Stimulated activated CD8-positive, alpha-beta memory T cell treated with anti-CD3 and anti-CD28 coated beads, Interleukin-2, amount 100 ng/mL, for 1 hour (primary cell): ENCODE results near the gene DNLZ.
"Not testable (repeated sequence)": the region's sequence is repeated elsewhere in the genome, so short reads cannot be mapped to it uniquely, and the experiment has no call there.

ENCODE experiments used
- DNase-seq, 2 donors: peaks; one replicate each; pipeline ENCODE4 v3.0.0-alpha.2; 2020; ENCODE audit warnings: low read depth in 2 of 2

The DNLZ gene

DNA sequence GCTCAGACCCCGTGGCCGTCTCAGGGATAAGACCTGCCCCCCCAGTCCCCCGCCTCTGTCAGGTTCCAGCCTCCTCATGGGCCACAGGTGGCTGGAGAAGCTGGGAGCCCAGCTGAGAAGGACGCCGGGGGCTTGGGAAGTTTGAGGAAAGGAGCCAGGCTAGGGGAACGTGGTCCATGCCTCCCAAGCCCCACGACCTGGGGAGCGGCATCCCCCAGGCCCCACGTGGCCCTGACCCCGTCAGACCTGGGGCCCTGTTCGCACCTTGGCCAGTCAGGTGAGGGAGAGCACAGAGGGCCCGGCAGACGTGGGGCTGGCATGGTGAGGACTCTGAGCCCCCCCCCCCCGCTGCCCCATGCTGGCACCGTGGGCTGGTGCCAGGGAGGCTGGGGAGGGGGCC is 32.5 kb downstream of the DNLZ start:
- no peak for DNase-seq

GRCh38 chr9:136330406-136330990 is 33.0 kb downstream of the DNLZ start:
- DNase-seq, result no peak

- DNase-seq, result no peak
These were observed 33.7 kb downstream of the DNLZ start for GRCh38 chr9:136329636-136330405.

GRCh38 chr9:136329211-136329627 is 34.3 kb downstream of the DNLZ start:
- no peak for DNase-seq

- DNase-seq, result no peak
These were observed 34.9 kb downstream of the DNLZ start for GRCh38 chr9:136328622-136329041.

- DNase-seq, result no peak
These were observed 35.4 kb downstream of the DNLZ start for GRCh38 chr9:136328011-136328621.

- no peak for DNase-seq
These were observed 36.1 kb downstream of the DNLZ start, which contains the start of gene GPSM1 for GRCh38 chr9:136327304-136327974. Gene GPSM1 (plus strand): TSS chr9:136327539. CDS start chr9:136327696, 157 bp downstream.

- DNase-seq, result no peak
These were observed 36.7 kb downstream of the DNLZ start for GRCh38 chr9:136326761-136327303.

DNA sequence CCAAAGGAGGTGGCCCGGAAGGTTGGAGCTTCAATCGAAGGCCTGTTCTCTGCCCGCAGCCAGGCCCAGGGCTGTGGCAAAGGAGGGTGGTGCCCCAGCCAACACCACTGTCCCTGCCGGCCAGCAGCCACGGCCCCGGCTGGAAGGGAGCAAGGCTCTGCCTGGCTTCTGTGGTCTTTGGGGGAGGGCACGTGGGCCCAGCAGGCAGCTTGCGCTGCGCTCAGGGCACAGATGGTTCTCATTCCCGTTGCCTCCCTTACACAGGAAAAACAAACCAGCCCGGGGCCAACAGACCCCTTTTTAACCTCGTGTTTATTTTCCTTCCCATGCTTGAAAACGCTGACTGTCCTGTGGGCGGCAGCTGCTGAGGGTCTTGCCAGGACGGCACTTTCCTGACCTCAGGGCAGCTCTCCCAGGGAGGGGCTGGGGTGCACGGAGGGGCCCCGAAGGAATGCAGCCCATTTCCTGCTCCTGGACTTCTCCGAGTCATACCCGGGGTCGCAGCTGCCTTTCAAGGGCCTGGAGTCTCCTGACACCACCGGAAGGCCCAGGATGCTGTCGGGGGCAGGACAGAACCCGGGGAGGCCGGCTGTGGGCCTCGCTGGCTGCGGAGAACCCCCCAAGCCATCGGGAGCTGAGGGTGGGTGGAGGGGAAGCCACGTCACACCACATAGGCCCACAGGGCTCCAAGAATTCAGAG is 37.3 kb downstream of the DNLZ start:
- DNase-seq, result no peak

- DNase-seq, result no peak
These were observed 38.2 kb downstream of the DNLZ start for GRCh38 chr9:136325358-136325757.

- no peak for DNase-seq
These were observed 38.8 kb downstream of the DNLZ start for GRCh38 chr9:136324501-136325300.

DNA sequence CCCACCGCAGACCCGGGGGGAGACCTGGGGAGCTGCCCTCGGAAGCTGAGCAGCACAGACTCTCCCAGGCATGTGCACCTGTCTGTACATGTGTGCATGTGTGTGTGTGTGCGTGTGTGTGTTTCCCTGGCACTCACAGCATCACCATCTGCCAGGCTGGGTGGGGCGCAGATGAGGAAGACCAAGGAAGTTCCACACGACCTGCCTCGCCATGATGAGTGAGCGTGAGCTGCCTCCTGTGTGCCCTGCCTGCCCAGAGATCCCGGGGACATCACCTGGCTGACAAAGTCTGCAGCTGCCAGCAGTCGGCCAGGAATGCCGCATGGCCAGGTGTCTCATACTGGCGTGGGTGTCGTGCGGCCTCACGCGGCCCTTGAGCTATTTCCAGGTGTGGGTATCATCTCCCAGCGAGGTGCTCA is 40.2 kb downstream of the DNLZ start:
- no peak for DNase-seq

- DNase-seq, result no peak
These were observed 40.7 kb downstream of the DNLZ start for GRCh38 chr9:136322756-136323330.

- no peak for DNase-seq
These were observed 42.0 kb downstream of the DNLZ start for GRCh38 chr9:136321561-136321960.

DNA sequence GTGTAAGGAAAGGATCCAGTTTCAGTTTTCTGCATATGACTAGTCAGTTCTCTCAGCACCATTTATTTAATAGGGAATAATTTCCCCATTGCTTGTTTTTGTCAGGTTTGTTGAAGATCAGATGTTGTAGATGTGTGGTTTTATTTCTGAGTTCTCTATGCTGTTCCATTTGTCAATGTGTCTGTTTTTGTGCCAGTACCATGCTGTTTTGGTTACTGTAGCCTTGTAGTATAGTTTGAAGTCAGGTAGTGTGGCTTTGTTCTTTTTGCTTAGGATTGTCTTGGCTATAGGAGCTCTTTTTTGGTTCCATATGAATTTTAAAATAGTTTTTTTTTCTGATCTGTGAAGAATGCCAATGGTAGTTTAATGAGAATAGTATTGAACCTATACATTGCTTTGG is 42.6 kb downstream of the DNLZ start:
- not testable (repeated sequence) for DNase-seq

DNA sequence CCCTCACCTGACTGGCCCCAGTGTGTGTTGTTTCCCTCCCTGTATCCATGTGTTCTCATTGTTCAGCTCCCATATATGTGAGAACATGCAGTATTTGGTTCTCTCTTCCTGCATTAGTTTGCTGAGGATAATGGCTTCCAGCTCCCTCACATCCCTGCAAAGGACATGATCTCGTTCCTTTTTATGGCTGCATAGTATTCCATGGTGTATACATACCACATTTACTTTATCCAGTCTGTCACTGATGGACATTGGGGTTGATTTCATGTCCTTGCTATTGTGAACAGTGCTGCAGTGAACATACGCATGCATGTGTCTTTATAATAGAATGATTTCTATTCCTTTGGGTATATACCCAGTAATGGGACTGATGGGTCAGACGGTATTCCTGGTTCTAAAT is 43.6 kb downstream of the DNLZ start:
- DNase-seq, result not testable (repeated sequence)

DNA sequence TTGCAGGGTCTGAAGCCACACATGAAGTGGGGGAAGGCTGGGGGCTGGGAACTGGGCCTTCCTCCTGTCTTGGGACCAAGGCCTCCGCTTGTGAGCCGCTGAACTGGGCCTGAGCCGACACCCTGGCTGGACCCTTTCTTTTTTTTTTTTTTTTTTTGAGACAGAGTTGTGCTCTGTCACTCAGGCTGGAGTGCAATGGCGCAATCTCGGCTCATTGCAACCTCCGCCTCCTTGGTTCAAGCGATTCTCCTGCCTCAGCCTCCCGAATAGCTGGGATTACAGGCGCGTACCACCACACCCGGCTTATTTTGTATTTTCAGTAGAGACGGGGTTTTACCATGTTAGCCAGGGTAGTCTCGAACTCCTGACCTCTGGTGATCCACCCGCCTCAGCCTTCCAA is 44.3 kb downstream of the DNLZ start:
- DNase-seq, result not testable (repeated sequence)

DNA sequence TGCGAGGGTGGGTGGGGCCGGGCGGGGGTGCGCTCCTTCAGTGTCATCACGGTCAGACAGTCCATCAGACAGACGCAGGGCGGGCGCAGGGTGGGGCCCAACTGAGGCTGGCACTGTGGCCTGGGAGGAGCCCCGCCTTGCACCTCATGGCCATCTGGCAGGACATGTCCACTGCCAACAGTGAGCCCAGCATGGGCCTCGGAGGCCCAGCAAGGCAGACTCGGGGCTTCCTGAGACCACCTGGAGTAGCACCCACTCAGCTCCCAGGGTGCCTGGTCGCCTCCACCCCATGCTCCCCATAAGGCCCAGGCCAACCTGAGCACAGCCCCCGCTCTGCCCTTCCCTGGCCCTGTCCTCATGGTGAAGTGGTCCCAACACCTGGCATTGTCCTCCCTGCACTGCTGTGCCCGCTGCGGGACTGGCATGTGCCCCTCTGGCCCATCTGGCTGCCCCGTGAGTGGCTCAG is 44.7 kb downstream of the DNLZ start:
- no peak for DNase-seq

- no peak for DNase-seq
These were observed 45.3 kb downstream of the DNLZ start for GRCh38 chr9:136318111-136318775.

DNA sequence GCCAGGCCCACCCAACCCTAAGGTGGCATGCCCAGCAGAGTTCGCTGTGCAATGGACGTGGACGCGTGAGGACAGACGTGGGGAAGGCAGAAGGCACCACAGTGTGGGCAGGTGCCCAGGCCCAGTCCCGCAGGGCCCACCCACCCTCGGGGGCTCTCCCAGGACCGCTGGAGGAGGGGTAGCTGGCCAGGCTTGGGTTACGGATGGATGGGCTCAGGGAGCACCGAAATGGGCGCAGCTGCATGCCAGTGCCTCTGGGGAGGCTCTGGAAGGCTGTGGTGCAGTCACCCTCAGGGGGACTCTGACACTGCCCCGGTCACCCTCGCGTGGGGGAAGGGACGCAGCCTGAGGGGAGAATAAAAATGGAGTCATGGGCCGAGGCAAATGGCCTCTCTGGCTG is 45.8 kb downstream of the DNLZ start:
- no peak for DNase-seq
